GM19463 (cell line): ENCODE measurements around the gene TNFRSF13B.

Experiments
- ATAC-seq: cut with Tn5 transposase; IDR thresholded peaks from one replicate; pipeline ENCODE4 v1.9.1; 2021; ENCODE audit warnings: mild to moderate bottlenecking, moderate library complexity; ENCODE audit not compliant: unreplicated experiment

TNFRSF13B gene

DNA sequence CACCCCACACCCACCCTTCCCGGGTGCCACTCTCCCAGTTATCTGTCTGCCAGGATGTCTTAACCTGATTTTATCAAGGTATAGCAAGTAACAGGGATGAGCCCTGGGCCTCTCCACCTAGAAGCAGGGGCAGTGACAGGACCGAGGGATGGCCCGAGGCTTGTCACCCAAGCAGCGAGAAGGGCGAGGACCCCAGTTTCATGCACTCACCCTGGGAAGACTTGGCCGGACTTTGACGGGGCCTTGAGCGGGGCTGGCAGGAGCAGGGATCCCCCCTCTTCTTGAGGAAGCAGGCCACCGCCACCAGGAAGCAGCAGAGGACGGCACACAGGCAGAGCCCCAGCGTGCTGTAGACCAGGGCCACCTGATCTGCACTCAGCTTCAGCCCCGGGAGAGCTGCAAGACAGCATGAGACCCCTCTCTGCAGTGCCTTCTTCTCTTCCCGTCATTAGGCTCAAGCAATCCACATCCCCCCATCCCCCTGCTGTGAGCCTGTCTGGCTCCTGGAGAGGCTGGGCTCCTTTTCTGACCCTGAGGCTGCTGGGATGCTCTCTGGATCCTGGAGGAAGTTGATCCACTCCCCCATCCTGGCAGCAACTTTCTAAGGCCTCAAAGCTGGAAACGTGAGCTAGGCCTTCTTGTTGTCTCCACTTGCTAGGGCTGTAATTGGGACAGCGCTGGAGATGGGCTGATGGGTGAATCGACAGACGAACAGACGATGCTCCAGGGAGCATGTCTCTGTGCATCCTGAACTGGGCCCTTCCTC, 31.6 kb downstream of the TNFRSF13B start:
- ATAC-seq = no peak

DNA sequence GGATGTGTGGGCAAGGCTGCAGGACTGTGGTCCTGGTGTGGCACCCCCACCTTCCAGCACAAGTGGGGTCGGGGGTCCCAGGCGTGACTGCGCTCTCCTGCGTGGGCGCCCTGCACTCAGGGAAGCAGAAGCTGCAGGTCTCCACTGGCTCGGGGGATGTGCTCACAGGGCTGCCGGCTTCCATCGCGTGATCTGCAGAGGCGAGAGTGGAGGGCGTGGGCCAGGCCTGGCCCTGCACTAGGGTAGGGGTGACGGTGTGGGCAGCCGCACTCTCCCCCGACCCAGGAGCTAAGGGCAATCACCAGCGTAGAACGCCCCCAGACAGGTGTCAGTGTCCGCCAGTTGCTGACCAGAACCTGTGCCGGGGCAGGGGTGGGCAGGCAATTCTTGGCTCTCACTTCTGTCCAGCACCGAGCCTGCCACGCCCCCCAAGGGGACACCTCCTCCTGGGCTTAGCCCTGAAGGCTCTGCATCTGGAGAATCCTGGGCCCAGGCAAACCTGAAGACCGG, 32.3 kb downstream of the TNFRSF13B start:
- no peak for ATAC-seq

DNA sequence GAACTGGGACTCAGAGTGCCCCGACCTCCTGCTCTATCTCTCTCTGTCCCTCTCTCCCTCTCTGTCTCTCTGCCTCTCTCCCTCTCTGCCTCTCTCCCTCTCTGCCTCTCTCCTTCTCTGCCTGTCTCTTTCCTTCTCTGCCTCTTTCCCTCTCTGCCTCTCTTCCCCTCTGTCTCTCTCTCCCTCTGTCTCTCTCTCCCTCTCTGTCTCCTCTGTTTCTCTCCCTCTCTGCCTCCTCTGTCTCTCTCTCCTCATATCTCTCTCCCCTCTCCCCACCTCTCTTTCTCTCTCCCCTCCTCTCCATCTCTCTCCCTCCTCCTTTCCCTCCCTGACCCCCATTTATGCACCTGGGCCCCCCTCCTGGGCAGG, 32.7 kb downstream of the TNFRSF13B start:
- no peak for ATAC-seq

DNA sequence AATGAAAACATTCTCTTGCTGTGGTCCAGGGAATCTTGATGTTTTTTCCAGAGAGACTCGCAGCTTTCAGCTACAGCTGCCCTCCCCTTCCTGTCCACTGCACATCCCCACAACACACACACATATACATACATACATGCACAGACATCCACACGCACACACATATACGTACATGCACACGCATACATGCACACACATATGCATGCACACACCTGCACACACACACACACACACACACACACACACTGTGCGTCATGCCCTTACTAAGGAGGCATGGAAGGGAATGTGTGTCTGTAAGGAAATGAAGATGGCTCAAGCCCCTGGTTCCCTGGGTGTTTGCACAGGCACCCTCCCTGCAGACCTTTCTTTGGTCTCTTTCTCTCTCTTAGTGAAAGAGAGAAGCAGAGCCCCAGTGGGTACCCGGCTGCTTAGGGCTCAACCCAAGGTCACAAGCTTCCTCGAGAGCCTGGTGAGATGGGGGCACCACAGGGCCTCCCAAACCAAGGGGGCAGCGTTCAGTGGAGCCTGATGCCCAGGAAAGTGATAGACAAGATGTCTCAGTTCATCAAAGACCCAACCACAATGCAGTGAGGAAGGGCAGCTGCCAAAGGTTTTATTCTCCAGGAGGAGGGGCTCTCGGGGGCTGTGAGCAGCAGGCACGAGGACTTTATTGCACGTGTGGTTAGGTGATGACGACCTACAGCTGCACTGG, 33.3 kb downstream of the TNFRSF13B start:
- ATAC-seq = no peak

DNA sequence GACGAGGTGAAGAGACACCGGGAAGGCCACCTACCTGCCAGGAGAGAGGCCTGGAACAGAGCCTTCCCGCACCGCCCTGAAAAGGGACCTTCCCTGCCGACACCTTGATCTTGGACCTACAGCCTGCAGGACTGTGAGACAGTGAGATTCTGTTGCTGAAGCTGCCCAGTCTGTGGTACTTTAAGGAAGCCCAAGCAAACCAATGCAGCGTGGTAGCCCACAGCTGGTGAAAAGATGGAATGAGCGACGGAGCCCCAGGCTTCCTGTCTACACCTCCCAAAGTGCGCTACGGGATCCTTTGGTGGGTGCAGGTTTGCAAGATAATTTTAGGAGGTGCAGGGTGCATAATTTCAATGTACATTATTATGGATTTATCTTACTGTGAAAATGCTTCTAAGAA, 33.9 kb downstream of the TNFRSF13B start:
- ATAC-seq = no peak

DNA sequence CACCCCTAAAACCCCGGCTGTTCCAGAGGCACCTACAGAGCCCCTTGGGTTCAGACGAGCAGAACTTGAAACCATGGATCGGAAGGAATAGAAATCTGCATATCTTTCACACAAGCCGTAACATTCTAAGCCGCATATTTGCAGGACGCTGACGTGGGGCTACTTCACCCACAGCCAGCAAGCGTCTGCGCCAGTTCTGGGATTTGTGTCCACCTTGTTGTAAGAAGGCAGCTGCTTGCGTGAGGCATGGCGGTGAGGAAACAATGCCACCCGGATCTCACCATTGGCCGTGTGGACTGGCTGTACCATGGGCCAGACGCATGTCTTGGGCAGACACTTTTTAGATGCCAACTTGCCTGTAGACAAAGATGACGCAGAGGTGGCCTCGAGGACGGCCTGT, 34.5 kb downstream of the TNFRSF13B start:
- no peak for ATAC-seq

DNA sequence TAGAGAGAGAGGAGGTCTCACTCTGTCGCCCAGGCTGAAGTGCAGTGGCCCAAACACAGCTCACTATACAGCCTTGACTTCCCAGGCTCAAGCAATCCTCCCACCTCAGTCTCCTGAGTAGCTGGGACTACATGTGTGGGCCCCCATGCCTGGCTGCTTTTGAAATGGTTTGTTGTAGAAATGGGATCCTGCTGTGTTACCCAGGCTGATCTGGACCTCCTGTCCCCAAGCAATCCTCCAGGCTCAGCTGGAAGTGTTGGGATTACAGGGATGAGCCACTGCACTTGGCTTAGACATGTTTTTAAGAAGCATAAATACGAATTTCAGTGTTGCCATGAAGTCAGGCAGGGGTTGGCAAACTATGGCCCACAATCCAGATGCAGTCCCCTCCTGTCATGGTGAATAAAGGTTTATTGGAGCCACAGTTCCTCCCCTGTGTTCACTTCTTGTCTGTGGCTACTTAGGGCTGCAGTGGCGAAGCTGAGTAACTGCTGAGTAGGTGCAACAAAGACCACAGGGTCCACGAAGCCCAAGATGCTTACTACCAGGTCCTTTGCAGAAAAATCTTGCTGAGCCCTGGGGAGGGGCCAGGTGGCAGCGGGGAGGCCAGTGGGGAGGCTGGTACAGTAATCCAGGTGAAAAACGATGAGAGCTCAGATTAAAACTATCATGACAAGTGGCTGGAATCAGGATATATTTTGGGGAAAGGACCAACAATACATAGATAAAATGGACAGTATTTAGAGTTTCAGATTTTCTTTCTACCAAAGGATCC, 35.2 kb downstream of the TNFRSF13B start:
- ATAC-seq = no peak

DNA sequence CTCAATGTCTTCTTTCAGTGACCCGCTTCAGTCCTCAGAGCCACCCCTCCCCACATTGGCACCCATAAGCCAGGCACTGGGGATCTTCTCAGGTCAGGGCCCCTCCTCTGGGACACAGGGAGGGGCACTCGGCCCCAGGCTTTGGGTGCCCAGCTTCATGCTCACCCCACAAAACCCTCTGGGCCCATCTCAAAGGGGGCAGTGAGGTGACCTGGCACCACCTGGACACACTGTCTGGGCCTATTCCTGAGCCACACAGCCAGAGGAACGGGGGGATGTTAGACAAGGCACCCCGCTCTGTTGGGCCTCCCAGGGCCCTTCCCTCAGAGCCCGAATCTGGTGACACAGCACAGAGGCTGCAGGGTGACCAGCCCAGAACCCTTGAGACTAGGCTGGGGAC, 36.1 kb downstream of the TNFRSF13B start:
- ATAC-seq = no peak

DNA sequence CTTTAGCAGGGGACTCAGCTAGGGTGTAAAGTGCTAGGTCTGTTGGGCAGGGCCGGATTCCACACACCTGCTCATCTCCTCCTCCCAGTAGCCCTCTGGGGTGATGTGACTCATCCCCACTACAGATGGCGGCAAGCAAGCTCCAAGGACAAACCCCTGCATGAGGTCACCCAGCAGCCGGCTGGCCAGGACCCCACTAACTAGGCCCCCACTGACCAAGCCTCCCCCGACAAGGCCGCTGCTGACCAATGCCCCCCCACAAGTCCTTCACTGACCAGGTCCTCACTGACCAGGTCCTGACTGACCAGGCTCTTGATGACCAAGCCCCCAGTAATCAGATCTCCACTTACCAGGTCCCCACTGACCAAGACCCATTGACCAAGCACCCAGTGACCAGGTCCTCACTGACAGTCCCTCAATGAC, 36.7 kb downstream of the TNFRSF13B start:
- no peak for ATAC-seq

DNA sequence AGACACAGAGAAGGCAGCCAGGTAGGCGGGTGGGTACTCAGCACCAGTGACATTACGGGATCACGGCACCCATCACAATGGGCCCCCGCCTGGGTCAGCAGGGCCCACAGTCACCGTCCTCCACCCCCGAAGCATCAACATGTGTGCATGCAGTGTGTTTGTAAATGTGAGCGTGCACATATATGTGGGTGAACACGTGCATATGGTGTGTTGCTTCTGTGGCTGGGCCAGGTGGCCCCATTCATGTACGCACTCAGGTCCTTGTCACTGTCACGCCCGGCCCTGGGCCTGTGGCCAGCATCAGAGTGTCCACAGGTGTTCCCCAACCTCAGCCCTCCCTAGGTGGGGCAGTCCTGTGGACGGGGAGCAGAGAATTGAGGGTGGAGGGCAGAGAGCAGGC, 37.1 kb downstream of the TNFRSF13B start:
- ATAC-seq = no peak

DNA sequence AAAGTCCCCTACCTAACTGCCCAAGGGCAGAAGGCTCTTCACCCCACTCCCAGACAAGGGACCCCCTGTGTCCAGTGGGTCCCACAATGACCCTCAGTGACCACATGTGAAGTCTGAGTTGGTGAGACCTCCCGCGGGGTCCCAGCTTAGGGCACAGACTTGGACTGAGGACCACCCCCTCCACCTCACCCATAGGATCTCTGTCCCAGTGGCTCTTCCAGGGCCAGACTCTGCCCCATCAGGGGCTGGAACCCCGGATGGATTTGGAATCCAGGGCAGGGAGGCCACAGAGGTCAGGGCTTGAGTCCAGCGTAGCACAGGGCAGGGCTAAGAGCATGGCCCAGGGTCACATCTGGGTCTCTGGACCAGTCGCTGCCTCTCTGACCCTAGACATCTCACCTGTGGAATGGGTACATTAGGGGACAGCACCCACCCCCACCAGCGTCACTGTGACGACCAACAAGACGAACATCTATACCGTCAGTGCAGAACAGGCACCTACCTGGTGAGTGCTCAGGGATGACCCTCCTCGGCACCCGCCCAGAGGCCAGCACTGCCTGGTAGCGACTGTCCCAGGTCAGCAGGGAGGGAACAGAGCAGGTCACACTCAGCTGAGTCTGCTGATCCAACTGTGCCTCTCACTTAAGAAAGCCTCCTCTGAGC, 37.7 kb downstream of the TNFRSF13B start:
- ATAC-seq = no peak

DNA sequence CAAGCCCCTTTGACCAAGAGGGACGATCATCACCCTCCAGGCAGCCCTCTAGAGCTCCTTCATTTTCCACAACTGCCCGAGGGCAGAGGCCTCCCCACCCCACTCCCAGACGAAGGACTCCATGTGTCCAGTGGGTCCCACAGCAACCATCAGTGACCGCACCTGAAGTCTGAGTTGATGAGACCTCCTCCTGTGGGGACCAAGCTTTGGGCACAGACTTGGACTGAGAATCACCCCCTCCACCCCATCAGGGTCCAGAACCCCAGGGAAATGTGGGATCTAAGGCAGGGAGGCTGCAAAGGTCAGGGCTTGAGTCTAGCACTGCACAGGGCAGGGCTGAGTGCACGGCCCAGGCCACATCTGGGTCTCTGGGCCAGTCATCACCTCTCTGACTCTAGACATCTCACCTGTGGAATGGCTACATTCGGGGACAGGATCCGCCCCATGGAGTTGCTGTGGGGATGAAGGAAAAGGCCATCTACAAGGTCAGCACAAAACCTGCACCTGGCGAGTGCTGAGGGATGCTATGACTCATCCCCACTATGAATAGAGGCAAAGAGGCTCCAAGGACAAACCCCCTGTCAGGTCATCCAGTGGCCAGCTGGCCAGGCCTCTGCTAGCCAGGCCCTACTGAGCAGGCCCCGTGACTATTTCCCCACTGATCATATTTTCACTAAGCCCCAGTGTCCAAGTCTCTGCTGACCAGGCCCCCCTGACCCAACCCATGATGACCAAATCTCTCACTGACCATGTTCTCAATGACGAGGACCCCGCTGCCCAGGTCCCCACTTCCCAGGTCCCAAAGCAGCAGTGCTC, 38.4 kb downstream of the TNFRSF13B start:
- ATAC-seq = no peak

DNA sequence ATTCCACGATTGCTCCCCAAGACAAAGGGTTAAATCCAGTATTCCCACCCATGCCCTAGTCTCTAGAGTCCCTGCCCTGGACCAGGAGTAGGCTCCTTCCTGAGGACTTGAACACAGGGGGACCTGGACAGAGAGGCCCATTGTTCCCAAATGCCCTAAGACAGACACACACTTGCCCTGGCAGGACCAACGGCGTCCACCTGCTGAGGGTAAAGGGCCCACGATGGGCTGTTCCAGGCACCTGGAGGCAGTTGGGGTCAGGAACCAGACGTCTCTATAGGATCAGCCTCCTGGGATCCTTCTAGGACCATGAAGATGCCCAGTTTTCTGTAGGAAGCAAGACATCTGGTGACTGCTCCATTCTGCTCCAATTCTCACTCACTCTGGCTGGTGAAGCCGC, 39.3 kb downstream of the TNFRSF13B start:
- no peak for ATAC-seq

DNA sequence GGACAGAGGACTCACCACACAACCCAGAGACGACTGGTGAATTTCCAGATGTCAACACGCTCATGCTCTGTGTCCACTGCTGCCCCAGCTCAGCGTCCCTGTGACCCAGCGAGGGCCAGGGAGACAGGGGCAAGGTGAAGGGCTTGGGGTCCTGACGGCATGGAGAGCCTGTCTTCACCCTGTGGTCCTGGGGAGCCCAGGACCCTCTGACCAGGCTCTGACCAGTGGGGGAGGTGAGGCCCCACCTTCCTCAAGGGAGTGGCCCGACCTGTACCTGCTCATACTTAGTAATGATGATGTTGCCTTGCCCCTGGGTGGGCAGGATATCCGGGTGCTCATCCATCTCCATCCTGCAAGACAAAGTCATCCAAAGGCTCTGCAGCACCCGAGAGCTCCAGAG, 39.8 kb downstream of the TNFRSF13B start:
- ATAC-seq = no peak

DNA sequence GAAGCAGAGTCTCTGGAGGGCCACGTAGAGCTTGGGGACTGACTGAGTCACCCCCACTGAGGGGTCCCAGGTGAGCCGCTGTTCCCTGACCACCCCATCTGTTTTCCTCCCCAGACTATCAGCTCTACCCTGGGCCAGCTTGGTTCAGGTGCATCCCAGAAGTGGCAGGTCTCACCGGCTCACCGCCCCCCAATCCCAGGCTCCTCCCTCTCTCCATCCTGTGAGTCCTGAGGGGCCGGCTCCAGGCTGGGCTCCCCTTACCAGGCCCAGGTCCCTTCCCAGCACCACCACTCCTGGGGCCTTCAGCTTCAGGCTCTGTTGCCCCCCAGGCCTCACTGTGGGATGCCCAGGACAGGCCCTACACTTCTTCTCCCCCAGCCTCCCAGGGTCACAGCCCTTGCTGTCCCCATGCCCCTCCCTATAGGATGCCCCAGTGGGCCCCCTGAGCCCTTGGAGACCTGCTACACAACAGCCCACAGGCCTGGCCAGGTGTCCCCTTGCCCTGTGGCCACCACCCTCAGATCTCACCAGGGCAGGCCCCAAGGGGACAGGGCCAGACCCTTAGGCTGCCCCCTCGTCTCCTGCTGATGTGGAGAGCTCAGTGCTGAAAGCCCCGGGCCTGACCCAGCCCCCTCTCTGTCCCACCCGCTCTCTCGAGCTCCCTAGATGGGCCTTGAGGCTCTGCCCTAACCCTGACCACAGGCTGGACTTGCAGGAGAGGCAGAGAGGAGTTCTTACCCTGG, 40.4 kb downstream of the TNFRSF13B start:
- ATAC-seq = no peak

DNA sequence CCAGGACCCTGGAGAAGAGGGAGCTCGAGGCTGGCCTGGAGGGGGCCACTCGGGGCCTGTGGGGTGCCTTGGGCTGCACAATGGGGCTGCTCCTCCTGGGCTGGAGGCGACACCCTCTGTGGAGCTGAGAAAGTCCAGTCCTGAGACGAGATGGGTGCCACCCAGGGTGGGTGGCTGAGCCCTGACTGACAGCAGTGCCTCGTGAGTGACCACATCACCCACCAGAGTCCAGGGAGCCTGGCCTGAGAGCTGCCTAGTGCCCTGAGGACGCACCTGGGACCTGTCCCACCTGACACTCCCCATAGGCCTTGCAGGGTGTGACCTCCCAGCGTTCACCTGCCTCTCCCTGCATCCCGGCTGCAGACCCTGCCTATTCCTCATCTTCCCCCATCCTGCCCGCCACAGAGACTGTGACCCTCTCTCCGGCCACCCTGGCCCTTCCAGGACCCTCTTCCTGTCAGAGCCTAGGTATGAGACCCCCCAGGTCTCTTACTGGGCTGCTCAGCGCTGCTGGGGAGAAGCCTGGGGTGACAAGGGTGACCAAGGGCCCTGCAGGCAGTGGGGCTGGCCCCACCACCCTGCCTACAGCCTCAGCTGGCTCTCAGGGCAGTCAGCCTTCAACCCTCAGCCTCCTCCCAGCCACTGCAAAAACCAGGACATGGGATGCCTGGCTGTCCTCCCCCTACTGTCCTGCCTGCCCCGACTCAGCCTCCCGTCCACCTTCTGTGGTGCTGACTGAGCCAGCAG, 41.2 kb downstream of the TNFRSF13B start:
- ATAC-seq = no peak

DNA sequence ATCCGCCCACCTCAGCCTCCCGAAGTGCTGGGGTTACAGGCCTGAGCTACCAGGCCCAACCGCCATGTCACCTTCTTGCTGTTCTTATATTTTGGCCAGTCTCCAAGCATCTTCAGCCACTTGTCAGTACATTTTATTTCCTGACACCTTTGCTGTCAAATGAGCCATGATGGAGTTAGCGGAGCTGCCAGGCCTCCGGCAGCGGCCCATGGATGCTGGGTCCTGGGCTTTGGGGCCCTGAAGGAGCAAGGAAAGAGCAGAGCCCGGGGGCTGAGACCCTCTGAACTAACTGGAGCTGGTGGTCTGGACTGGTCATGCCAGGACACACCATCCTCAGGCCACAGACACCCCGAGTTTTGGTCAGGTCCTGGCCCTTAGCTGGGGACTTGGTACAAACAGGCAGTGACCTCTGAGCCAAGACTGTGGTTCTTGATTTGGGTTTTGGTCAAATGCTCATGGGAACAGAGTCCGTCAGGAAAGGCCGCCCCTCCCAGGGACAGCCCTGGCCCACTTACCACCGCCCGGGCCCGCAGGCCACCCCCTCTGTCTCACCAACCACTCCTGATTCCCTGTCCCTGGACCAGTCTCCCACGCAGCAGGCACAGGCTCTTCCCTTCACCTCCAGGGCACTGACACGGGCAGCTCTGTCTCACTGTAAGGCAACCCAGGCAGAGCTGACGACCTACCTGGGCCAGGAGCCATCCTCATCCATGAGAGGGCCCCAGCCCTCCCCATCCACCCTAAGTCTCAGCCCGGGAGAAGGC, 42.0 kb downstream of the TNFRSF13B start:
- no peak for ATAC-seq

DNA sequence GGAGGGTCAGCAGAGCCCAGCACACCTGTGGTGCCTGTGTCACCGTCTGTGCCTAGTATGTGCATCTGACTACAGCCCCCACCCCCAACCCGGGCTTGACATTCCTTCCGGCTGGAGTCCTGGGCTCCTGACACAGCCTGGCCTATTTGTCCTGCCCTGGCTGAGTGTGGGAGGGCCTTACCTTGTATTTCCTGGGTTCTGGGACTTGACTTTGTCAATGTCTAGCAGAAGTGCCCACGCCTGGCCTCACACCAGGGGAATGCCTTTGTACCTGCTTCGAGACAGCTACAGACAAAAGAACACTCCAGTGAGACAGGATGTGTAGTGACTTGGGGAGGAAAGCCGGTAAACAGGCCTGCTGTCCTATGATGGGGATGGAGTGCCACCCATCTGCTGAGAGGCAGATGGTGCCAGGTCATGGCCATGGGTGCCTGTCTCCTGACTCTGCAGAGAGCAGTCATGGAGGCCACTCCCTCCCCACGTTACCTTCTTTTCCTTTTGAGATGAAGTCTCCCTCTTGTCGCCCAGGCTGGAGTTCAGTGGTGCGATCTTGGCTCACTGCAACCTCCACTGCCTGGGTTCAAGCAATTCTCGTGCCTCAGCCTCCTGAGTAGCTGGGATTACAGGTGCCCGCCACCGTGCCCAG, 42.8 kb downstream of the TNFRSF13B start:
- ATAC-seq = no peak
